ENCODE measurements around the gene METTL15.
A peak's percentile ranks its signal among the peaks of the same experiment; 100 is the strongest.
"Not testable (repeated sequence)": the region's sequence is repeated elsewhere in the genome, so short reads cannot be mapped to it uniquely, and the experiment has no call there.

METTL15 gene

GRCh38 chr11:28110108-28110820 is 2.1 kb downstream of the METTL15 start:
- no peak for FAIRE-seq

GRCh38 chr11:28110821-28111200 is 2.6 kb downstream of the METTL15 start:
- no peak for FAIRE-seq

DNA sequence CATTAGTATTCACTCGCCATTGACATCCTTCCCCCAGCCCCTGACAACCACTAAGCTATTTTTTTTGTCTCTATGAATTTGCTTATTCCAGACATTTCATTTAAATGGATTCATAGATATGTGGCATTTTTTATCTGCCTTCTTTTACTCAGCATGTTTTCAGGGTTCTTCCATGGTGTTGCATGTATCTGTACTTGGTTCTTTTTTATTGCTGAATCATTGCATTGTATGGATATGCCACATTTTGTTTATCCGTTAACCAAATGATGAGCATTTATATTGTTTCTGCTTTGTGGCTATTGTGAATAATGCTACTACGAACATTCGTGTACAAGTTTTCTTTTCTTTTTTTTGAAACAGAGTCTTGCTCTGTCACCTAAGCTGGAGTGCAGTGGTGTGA is 5.9 kb downstream of the METTL15 start:
- FAIRE-seq, result no peak

DNA sequence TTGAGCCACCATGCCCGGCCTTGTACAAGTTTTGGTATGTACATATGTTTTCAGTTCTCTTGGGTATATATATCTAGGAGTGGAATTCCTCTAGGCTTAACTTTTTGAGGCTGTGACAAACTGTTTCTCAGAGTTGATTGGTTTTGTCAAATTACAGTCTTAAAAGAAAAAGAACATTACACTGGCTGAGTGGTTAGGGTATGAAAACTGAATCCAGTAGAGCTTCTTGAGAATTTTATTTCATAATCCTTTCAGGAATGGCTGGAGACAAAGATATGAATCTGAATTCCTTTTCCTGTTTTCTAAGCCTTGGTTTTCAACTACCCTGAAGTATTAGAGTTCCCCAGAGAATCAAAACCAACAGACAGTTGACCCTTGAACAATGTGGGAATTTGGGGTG is 6.5 kb downstream of the METTL15 start:
- FAIRE-seq, result no peak

- no peak for FAIRE-seq
These were observed 9.5 kb downstream of the METTL15 start for GRCh38 chr11:28117712-28118111.

- FAIRE-seq, result no peak
These were observed 15.0 kb downstream of the METTL15 start for GRCh38 chr11:28123151-28123581.

DNA sequence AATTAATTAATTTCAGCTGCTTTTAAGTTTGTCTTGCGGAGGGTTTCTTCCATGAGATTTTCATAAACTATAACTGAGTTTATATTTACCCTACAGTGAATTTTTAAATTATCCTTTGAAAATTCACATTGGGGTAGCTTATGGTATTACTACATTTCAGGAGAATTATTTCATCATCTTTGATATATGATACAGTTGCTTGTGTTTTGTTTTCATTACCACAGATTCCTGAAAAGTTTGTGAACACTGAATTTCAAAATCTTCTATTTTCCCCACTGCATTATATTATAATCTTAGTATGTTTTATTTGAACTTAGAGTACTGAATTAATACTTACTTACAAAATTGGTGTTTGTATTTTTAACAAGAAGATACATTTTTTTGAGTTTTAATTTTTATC is 24.4 kb downstream of the METTL15 start:
- no peak for FAIRE-seq

- no peak for FAIRE-seq
These were observed 25.0 kb downstream of the METTL15 start for GRCh38 chr11:28133146-28133545.

DNA sequence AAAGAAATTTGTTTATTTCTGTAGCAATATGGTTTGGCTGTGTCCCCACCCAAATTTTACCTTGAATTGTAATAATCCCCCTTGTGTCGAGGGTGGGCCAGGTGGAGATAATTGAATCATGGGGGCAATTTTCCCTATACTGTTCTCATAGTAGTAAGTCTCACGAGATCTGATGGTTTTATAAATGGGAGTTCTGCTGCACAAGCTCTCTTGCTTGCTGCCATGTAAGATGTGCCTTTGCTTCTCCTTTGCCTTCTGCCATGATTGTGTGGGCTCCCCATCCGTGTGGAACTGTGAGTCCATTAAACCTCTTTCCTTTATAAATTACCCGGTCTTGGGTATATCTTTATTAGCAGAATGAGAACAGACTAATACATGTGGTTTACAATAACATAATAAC is 28.0 kb downstream of the METTL15 start:
- not testable (repeated sequence) for FAIRE-seq

- FAIRE-seq, result no peak
These were observed 29.2 kb downstream of the METTL15 start for GRCh38 chr11:28137366-28137765.

GRCh38 chr11:28137832-28138231 is 29.6 kb downstream of the METTL15 start:
- FAIRE-seq, result no peak

DNA sequence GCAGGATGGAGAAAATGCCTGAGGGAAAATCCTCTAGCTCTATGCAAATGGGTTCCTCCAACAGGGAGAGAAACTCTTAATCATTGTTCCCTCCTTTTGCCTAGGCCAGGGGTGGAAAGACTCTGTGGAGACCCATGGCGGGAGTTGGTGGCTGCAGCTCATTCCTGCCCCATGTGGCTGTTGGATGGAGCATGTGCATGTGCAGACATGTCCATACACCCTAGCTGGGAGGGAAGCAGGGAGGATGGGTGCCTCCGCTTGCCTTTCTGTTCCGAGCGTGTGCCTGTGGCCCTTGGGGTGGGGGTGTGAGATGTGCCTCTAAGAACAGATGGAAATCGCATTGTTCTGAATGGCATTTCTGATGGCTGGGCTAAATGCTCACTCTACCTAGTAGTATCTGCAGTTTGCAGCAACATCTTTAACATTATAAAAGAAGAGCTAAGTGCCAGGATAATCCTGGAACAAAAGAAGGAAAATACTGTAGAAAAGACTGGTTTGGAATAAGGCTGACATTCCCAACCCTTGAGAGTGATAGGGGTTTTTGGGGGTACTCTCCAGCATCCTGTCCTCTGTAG is 31.7 kb downstream of the METTL15 start:
- no peak for FAIRE-seq

DNA sequence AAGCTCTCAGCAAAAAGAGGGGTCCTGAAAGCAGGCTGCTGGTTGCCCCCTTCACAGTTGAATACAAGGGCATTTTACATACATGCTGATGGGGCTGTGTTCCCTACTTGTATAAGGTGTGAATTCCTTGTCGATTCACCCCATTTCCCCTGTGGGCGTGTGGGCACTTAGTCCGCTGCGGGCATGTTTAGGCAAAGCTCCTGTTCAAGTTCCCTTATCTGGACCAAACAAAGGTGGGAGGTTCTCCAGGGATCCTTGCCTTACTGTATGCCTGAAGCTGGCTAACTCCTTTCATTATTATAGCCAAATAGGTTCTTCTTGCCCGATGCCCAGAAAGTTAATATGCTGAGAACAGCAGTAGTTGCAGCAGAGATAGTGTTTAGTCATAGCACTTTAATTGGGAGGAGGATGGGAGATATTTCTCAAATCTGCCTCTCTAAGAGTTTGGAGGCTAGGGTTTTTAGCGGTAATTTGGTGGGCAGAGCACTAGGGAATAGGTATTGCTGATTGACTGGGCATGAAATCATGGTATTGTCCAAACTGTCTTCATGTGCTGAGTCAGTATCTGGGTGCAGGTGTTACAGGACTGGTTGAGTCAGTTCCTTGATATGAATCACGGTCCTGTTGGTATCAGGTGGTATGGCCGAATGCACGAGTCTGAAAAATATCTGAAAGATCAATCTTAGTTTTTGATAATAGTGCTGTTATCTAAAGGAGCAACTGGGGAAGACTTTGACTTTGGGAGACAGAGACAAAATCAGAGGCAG is 32.7 kb downstream of the METTL15 start:
- FAIRE-seq, result no peak

DNA sequence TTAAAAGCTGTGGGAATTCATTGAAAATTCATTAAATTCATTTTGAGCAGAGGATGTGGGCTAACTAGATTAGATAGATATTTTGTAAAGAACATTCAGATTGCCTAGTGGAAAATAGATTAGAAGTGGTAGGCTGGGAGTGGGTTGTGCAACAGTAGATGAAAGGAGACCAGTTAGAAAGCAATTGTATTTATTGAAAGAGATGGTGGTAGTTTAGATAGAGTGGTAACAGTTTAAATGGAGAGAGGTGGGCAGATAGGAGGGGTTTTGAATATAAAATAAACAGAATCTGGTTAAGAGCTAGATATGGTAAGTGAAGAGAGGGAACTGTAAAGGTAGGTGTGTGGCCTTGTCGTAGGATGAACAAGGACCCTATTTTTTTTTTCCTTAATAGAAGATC is 34.5 kb downstream of the METTL15 start:
- no peak for FAIRE-seq

DNA sequence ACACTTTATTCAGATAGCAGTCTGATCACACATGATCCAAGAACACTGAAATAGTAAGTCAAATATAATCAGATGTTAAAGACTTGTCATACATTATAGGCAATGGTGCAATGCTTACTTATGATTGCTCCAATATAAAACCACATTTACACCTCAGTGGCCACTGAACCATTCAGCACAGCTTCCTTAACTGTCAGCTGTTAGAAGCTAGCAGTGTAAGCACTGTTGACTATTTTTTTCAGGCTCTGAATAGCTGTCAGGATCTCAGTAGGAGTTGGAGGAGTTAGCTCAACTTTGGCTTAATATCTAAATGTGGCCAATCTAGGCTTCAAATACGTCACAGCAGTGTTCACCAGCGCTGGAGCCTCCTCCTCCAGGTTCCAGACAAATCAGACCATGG is 36.6 kb downstream of the METTL15 start:
- FAIRE-seq, result no peak

DNA sequence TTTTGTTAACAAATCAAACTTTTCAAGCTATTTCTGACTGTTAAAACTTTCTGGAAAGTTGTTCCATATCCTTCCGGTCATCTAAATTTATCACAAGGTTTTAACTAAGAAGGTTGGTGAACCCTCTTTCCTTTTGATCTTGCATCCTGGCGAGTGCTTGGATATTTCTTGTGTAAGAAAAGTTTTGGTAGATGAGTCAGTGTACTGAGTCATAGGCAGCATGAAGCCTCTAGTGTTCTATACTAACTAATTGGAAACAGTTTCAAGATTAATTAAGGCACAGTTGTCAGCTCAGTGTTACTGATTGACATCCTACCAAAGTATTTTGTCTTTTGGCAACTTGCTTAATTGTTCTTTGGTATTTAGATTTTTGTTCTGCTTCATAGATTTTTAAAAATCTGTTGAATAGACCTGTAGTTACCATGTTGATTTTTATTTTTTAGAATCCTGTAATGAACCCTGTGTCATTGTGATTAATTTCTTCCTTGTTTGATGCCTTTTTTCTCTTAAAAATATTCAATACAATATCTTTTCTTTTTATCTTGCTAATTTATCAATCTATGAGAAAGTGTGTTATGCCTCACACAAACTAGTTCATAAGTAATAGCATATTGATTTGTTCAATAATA is 38.0 kb downstream of the METTL15 start:
- FAIRE-seq, result peak; percentile 72

DNA sequence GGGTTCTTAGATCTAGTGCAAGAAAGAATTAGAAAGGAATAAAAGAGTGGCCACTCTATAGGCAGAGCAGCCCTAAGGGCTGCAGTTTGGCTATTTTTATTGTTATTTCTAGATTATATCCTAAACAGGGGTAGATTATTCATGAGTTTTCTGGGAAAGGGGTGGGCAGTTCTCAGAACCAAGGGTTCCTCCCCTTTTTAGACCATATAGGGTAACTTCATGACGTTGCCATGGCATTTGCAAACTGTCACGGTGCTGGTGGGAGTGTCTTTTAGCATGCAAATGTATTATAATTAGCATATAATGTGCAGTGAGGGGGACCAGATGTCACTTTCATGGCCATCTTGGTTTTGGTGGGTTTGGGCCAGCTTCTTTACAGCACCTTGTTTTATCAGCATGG is 44.6 kb downstream of the METTL15 start:
- no peak for FAIRE-seq

DNA sequence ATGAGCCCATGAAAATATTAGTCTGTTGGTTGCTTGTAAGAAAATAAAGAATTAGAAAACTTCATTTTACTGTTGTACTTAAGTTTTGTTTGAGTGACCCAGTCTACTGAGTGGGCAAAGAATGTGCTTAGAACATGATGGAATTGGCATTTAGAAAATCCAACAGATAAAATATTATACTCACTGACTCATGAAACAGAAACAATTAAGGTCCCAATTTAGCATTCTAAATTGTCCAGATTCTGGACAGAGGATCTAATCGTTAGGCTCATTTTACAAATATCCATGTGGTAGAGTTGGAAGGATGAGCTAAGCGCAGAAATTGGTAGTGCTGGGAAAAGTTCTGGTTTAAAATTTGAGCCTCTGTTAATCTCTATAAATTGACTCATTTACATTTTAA is 45.4 kb downstream of the METTL15 start:
- FAIRE-seq, result no peak

DNA sequence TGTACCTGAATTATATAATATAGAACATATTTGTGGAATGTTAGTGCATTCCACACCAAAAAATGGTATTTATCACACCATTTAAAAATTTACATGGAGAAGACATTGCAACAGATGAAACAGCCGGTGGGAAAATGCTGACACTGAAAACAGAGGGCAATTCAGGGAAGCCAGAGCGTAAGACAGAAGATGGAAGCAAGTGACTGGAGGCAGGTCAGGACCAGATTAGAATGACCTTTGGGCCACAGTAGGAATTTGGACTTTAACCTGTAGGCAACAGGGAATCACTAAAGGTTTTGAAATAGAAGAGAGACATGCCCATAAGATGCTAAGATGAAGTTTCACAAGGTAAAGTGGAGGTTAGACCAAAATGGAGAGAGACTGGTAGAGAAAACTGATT is 60.5 kb downstream of the METTL15 start:
- no peak for FAIRE-seq

- FAIRE-seq, result no peak
These were observed 61.6 kb downstream of the METTL15 start for GRCh38 chr11:28169816-28170215.

DNA sequence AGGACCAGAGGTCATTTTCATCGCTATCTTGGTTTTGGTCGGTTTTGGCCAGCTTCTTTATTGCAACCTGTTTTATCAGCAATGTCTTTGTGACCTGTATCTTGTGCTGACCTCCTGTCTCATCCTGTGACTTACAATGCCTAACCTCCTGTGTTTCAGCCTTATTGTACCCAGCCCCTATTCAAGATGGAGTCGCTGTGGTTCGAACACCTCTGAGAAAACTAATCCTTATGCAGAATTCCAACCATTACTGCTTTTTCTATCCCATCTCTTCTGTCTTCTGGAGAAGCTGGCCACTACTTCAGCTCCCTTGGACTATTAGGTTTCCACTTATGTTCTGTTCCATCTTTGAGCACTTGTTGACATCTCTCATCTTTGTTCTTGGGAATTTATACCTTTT is 62.6 kb downstream of the METTL15 start:
- FAIRE-seq, result no peak

GRCh38 chr11:28176351-28176750 is 68.2 kb downstream of the METTL15 start:
- FAIRE-seq, result no peak

GRCh38 chr11:28195449-28195848 is 87.3 kb downstream of the METTL15 start:
- no peak for FAIRE-seq

GRCh38 chr11:28209906-28210305 is 101.7 kb downstream of the METTL15 start:
- no peak for FAIRE-seq

Measured in endometrium (tissue), 2 donors.